Cerebellar cortex (tissue), 1 donor: Measurements from ENCODE around the gene CHRD.

Experiments
- DNase-seq: peaks from one replicate; pipeline ENCODE4 v3.0.0-alpha.2; 2015; ENCODE audit warnings: low spot score

Gene CHRD

GRCh38 chr3:184382326-184383032 lies 2.6 kb downstream of the CHRD start:
- DNase-seq = no peak

- no peak for DNase-seq
These were observed 3.3 kb downstream of the CHRD start for GRCh38 chr3:184383033-184383740.

GRCh38 chr3:184384342-184384741 lies 4.5 kb downstream of the CHRD start:
- DNase-seq = no peak

DNA sequence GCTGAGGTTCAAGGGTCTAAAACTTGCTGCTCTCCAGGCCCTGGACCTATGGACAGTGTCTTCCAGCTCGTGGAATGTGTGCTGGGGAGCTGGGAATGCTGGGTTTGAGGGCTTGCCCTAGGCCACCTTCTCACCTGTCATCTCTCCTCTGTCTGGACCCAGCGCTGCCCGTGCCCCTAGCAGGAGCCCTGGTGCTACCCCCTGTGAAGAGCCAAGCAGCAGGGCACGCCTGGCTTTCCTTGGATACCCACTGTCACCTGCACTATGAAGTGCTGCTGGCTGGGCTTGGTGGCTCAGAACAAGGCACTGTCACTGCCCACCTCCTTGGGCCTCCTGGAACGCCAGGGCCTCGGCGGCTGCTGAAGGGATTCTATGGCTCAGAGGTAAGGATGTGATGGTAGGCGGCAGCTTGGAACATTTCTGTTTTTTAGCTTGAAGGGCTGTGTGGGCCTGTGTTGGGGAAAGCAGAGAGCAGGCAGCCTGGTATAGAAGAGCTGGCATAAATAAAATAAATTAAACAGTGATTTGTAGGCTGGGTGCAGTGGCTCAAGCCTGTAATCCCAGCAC lies 5.1 kb downstream of the CHRD start:
- no peak for DNase-seq

DNA sequence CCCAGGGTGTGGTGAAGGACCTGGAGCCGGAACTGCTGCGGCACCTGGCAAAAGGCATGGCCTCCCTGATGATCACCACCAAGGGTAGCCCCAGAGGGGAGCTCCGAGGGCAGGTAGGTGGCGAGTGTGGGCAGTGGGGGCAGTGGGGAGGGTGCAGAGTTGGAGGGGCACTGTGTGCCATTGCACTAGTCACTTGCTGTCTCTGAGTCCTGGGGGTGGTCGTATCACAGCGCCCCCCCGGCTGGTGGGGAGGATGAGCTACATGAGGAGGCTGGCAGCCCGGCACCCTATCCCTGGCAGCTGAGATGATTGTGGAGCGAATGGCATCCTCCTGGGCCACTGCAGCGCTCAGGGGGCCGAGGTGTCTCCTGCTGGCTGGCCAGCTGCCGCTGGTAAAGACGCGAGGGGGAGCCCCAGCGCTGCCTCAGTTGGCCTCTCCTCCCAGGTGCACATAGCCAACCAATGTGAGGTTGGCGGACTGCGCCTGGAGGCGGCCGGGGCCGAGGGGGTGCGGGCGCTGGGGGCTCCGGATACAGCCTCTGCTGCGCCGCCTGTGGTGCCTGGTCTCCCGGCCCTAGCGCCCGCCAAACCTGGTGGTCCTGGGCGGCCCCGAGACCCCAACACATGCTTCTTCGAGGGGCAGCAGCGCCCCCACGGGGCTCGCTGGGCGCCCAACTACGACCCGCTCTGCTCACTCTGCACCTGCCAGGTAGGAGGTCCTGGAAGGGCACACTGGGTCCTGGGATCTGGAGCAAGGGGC lies 6.4 kb downstream of the CHRD start:
- DNase-seq = no peak

- no peak for DNase-seq
These were observed 7.4 kb downstream of the CHRD start for GRCh38 chr3:184387174-184387714.

DNA sequence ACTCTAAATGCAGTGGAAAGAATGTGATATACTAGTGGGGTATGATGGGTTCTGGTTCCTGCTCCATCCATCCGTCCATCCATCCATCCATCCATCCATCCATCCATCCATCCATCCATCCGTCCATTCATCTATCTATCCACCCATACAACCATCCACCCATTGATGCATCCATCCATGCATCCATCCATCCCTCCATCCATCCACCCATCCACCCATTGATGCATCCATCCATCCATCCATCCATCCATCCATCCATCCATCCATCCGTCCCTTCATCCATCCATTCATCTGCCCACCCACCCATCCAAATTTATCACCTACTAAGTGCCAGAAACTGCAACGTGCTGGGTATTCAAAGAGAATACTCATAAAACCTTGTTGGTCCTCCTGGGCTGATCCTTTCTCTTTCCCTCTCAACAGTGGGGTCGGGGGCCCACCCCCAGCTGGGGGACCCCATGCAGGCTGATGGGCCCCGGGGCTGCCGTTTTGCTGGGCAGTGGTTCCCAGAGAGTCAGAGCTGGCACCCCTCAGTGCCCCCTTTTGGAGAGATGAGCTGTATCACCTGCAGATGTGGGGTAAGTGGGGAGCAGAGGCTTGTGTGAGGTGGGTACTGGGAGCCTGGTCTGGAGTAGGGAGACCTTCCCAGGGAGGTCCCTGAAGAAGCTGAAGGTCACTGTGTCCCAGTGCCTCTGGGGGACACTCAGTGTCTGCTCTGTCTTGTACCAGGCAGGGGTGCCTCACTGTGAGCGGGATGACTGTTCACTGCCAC lies 8.5 kb downstream of the CHRD start:
- no peak for DNase-seq

- DNase-seq = no peak
These were observed 9.0 kb downstream of the CHRD start for GRCh38 chr3:184388936-184389230.

GRCh38 chr3:184389384-184389783 lies 9.5 kb downstream of the CHRD start:
- DNase-seq = no peak

DNA sequence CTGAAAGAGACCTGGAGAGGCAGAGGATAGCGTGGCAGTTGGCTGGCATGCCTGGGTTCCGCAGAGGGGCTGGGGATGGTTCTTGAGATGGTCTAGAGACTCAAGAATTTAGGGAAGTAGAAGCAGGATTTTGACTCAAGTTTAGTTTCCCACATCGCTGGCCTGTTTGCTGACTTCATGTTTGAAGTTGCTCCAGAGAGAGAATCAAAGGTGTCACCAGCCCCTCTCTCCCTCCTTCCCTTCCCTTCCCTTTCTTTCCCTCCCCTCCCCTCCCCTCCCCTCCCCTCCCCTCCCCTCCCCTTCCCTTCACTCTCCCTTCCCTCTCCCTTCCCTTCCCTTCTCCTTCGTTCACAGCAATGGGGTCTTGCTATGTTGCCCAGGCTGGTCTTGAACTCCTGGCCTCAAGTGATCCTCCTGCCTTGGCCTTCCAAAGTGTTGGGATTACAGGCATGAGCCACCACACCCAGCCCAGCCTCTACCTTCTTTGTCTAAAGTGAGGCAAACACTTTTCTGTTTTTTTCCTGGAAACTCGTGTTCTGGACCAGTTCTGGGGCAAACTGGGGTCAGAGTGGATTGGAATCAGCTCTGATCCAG lies 10.2 kb downstream of the CHRD start:
- no peak for DNase-seq

- DNase-seq = no peak
These were observed 11.4 kb downstream of the CHRD start for GRCh38 chr3:184391266-184391665.

- no peak for DNase-seq
These were observed 15.4 kb downstream of the CHRD start for GRCh38 chr3:184395320-184395660.

DNA sequence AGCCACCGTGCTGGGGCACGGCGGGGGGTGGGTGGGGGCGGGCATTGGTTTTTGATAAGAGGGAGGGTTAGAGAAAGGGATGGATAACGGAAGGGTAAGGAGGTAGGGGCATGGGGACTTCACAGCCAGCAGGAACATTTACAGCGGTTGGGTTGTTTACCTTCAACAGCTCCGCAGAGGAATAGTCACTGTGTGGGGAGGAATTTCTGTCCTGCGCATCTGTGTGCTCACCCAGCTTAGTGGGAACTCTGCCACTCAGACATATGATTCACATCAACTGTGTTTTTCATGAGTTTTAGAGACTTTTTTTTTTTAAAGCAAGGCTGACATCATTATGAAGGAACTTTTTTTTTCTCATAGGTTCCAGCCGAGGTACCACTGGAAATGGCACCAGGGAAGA lies 19.6 kb downstream of the CHRD start:
- no peak for DNase-seq

DNA sequence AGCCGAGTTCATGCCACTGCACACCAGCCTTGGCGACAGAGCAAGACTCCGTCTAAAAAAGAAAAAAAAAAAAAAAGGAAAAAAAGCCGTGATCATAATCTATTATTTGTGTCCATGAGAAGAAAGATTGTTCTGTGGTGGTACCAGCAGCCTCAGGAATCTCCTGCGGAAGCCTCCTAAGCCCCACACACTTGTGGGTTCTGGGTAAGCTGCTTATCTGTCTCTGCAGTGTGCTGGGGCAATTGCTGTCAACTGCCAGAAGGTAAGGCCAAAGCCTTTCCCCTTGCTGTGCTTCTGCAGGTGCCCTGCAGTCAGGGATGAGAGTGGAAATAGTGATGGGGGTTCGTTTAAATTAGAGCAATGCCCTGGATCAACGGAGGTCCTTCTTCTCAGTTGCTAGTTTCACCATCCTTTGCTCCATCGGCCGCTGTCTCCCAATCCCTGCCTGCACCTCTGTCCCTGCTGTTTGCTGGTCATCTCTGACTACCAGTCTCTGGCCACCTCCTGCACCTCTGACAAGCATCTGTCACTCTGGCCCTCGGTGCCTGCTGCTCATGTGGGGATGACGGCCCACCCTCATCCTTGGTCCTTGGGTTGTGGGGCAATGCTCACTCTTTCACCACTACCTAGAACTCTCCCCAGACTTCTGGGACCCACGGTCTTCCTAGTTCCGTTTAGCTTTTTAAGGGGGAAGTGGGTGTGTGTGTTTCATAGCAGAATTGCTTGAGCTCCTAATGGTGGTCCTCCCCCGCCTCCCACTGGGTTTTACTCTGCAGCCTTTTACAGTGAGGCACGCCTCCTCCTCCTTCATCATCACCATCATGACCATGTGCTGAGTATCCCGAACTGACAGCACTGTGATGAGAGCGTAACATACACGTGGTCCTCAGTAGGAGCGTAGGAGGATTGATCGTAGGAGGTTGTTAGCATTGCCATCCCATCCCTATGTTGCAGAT lies 25.5 kb downstream of the CHRD start:
- no peak for DNase-seq

DNA sequence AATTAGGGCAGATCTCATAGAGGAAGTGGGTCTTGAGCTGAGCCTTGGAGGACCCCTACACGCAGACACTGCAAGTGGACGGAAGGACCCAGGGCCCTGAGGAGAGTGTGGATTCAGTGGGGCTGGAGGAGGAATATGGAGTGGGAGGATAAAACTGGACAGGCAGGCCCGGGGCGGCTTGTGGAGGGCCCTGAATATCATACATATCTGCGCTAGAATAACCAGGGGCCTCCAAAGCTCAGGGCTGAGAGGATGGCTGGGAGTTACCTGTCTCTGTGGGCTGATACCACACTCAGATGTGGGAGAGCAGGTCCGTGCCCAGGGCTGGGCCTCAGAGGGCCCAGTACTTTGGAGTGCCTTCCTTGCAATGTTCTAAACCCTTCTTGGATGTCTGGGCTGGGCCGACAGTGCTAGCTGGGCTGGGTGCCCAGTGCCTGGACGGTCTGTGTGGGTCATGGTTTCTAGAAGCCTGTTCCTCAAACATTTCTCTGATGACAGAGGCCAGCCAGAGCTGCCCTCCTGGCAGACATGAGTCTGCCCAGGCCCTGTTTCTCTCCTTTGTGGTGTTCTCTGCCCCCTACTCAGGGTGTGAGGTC lies 29.6 kb downstream of the CHRD start:
- DNase-seq = no peak

GRCh38 chr3:184409946-184410500 lies 30.2 kb downstream of the CHRD start:
- no peak for DNase-seq

GRCh38 chr3:184414418-184415202 lies 34.8 kb downstream of the CHRD start:
- no peak for DNase-seq

- no peak for DNase-seq
These were observed 35.3 kb downstream of the CHRD start for GRCh38 chr3:184415203-184415490.
